AG10803 (cell line): ENCODE data around the gene TP63.

ENCODE experiments used
- DNase-seq: peaks from one replicate; pipeline ENCODE4 v3.0.0; 2010; ENCODE audit warnings: low read depth
- H3K4me3 ChIP-seq: 2 replicates; pipeline ENCODE4 v1.5.1; 2011; ENCODE audit warnings: mild to moderate bottlenecking, low read length, control low read depth
- TF ChIP-seq, protein P1 (sequence below): conservative IDR thresholded peaks from 2 replicates; pipeline ENCODE4 v1.5.1; 2011; ENCODE audit warnings: mild to moderate bottlenecking, low read length, control low read depth, inconsistent platforms

Gene TP63

DNA sequence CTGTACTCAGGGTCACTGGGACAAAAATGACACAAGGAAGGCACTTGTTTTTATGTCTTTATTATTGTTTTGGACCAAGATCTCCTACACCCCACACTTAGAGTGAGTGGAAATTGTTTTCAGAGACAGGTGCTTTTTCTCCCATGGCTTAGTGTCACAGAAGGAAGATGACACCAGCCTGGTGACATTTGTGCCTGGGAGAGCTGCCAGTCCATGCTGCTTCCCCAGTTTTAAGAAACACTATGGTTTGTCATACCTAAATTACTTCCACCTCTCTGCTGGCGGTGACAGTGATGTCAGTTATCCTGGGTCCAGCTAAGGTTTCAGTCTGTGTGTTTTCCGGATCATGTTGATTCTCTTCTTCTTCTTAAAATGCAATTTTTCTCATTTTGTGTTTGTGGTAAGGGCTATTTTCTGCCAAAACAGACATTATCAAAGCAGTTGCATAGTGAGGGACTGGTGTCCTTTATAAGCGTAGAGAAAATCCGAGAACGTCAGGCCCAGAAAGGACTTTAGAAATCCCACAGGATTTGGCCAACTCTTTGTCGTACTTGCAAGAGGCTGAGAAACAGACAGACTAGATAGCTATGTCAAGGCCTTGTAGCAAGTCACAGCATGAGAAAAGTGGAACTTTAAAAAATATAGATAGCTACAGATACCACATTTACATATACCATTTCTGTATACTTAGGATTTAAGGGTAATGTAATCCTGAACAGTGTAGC, 149.5 kb downstream of the TP63 start:
- no peak overlapping the region for H3K4me3 ChIP-seq
- TF ChIP-seq, protein P1, sequence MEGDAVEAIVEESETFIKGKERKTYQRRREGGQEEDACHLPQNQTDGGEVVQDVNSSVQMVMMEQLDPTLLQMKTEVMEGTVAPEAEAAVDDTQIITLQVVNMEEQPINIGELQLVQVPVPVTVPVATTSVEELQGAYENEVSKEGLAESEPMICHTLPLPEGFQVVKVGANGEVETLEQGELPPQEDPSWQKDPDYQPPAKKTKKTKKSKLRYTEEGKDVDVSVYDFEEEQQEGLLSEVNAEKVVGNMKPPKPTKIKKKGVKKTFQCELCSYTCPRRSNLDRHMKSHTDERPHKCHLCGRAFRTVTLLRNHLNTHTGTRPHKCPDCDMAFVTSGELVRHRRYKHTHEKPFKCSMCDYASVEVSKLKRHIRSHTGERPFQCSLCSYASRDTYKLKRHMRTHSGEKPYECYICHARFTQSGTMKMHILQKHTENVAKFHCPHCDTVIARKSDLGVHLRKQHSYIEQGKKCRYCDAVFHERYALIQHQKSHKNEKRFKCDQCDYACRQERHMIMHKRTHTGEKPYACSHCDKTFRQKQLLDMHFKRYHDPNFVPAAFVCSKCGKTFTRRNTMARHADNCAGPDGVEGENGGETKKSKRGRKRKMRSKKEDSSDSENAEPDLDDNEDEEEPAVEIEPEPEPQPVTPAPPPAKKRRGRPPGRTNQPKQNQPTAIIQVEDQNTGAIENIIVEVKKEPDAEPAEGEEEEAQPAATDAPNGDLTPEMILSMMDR = no peak
- no peak for DNase-seq

DNA sequence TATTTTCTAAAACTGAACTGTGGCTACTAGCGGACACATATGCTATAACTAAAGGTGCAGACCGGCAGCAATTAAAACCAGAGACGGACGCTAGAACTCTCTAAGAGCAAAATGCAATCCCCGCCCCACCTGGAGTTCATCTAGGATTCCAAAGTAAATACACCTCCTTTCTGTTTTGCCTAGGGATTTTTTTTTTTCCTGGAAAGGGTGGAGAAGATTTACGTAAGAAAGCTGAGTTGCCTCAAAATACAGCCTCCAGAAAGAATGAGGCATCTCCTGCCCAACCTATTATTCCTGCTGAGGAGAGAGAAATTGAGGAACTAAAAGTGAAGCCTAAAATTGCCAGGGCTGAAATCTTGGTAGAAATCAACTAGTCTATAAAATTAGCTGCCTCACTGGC, 150.2 kb downstream of the TP63 start:
- TF ChIP-seq, protein P1 = no peak

DNA sequence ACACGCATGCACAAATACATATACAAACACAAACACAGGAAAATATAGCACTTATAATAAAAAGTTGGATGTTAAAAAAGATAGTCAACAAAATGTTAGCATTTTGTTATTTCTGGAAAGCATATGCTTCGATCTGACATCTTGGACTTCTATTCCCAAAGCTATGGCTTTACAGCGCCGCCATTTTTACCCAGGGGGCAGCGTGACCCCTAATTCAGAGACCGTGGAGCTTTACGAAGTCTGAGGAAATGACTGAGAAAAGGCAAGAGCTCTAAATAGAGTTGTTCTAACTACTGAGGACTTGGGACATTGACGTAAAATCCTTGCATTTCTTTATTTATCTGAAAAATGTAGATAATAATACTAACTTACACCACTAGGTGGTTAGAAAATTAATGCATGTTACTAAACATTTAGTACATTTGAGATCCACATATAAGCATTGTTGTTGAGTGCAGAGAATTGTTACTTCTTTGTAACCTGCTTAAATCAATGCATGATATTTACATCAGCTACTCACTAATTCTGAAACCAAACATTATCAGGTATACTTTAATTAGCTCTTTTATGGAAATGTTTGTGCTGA, 155.4 kb downstream of the TP63 start:
- DNase-seq = no peak
- no peak overlapping the region for H3K4me3 ChIP-seq
- TF ChIP-seq, protein P1 = peak; percentile 3; the same call in 1 of the 2 replicates

More for the DNA sequence above, 150.2 kb downstream of the TP63 start:
- no peak for DNase-seq
- no peak overlapping the region for H3K4me3 ChIP-seq

DNA sequence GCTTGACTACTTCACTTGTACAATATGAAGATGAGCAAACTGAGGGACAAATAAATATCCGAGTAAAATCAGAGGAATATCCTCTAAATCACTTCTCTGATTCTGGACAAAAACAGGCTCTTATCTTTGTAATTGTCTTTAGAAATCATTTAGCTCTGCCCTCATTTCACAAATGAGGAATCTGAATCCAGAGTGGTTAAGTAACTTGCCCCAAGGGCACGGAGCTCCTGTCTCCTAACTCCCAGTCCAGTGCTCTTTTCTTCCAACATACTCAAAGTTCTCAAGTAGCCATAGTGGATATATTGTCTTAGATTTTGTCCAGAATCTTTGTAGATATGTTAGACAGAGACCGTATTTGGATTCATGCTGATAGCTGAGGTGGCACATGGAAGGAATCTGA, 156.0 kb downstream of the TP63 start:
- no peak for DNase-seq
- H3K4me3 ChIP-seq = no peak overlapping the region
- TF ChIP-seq, protein P1 = no peak

DNA sequence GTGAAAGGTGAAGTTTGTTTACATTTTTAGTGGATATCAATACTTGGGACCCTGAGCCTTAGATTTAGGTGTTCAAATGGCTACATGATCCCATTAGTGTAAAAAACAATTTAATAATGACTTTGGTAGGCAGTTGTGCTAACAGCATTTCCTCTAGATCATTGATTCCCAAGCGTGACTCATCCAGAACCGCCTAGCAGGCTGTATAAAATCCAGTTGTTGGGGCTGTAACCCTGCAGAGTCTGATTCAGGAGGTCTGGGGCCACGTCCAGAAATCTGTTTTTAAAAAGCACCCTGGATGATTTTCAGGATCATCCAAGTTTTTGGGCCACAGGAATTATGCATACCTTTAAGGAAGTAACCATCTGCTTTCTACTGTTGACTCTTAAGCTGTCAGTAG, 156.4 kb downstream of the TP63 start:
- peak; percentile 29 for DNase-seq
- TF ChIP-seq, protein P1 = no peak
- no peak overlapping the region for H3K4me3 ChIP-seq

DNA sequence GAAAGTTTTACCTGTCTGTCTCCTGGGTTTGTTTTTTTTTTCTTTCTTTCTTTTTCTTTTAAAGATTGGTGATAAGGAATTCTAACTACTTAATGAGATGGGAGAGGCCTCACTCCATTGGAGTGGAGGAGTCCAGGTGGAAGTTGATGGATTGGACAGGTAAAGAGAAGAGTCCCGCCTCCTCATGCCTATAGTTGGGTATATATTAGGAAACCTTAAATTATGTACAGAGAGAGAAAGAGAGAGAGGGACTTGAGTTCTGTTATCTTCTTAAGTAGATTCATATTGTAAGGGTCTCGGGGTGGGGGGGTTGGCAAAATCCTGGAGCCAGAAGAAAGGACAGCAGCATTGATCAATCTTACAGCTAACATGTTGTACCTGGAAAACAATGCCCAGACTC, 158.2 kb downstream of the TP63 start:
- no peak for DNase-seq
- TF ChIP-seq, protein P1 = no peak
- no peak overlapping the region for H3K4me3 ChIP-seq

DNA sequence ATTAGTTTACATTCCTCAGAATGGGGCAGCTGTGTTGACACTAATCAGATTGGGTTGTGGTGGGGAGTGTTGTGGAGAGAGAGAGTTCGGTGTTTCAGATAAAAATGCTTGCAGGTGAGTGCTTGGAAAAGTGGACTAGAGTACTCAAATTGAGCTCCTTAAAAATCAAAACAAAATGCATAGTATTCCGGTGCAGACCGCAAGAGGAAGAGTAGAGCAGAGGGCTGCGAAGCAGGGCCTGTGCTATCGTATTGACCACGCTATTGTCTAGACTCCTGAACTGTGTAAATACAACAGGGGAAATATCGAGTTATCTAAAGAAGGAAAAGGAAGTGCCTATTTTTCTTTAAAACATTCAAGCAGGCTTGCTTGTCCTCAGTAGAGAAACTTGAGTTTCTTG, 159.5 kb downstream of the TP63 start:
- DNase-seq = no peak
- TF ChIP-seq, protein P1 = no peak
- no peak overlapping the region for H3K4me3 ChIP-seq
